Aorta (tissue), 5 donors: Measurements from ENCODE around the gene ALDH1L1. TPM values are rescaled to one million over a fixed set of nuclear protein-coding genes. Genes with fewer than 3 reads are reported as not detected.

ENCODE experiments used
- ATAC-seq: fragments of 200-7000 bp; cut with Tn5 transposase; one replicate; pipeline ENCODE4 v1.9.1; 2022; ENCODE audit warnings: moderate library complexity; ENCODE audit not compliant: low FRiP score
- DNase-seq, 2 donors: peaks; one replicate each; pipeline ENCODE4 v3.0.0-alpha.2; 2020
- H3K27ac ChIP-seq, 2 donors: one replicate each; pipeline ENCODE4 v1.5.1; 2013; ENCODE audit warnings: low read length in 2 of 2, mild to moderate bottlenecking in 2 of 2, moderate library complexity in 2 of 2, control low read depth in 1 of 2, inconsistent platforms in 1 of 2, low read depth in 1 of 2
- H3K27me3 ChIP-seq, 2 donors: one replicate each; pipeline ENCODE4 v1.6.1; 2013; ENCODE audit warnings: control low read depth in 1 of 2, low read length in 1 of 2, mild to moderate bottlenecking in 1 of 2, moderate library complexity in 1 of 2; ENCODE audit not compliant: insufficient read depth in 2 of 2, control insufficient read depth in 1 of 2
- H3K36me3 ChIP-seq, 2 donors: one replicate each; pipeline ENCODE4 v1.6.1; 2013; ENCODE audit warnings: control low read depth in 1 of 2, low read length in 1 of 2, mild to moderate bottlenecking in 1 of 2; ENCODE audit not compliant: insufficient read depth in 2 of 2, control insufficient read depth in 1 of 2
- H3K4me1 ChIP-seq, 2 donors: one replicate each; pipeline ENCODE4 v1.6.1; 2013; ENCODE audit warnings: low read length in 2 of 2, control low read depth in 1 of 2, mild to moderate bottlenecking in 1 of 2, moderate library complexity in 1 of 2; ENCODE audit not compliant: insufficient read depth in 2 of 2, control insufficient read depth in 1 of 2
- H3K4me3 ChIP-seq, 2 donors: one replicate each; pipeline ENCODE4 v1.5.1; 2013; ENCODE audit warnings: low read length in 2 of 2, control low read depth in 1 of 2, mild to moderate bottlenecking in 1 of 2
- H3K9me3 ChIP-seq: one replicate; pipeline ENCODE4 v1.6.1; 2013; ENCODE audit warnings: mild to moderate bottlenecking, low read length; ENCODE audit not compliant: control insufficient read depth
- WGBS, 2 donors: extraction: QIAGEN DNeasy Blood & Tissue Kit; methylation state at CpG; one replicate each; pipeline ENCODE4 v1.1.7; 2013; 5-methylcytosine and 5-hydroxymethylcytosine counted together
- intact Hi-C, 2 donors: fragments of 100-400 bp; cut with DNase I; formaldehyde crosslinking; loops; one replicate each; pipeline versions ENCODE4 v1.14.2 to v1.15.0; 2022
- polyA plus RNA-seq, 2 donors: library from polyadenylated mRNA; stranded (reverse); fragments of 200-250 nt; gene quantifications; one replicate each; pipeline ENCODE4 v1.2.3, GENCODE V29; 2013
- total RNA-seq, 2 donors: library from RNA; stranded (reverse); fragmentation: NEBNext Ultra II Directional; extraction: Animal tissue kit (Norgen Biotek cat#: 25700); gene quantifications; one replicate each; pipeline ENCODE4 v1.2.1, GENCODE V29; 2021
- donor health status: healthy with polysubstance abuse.
- donor health status: Bipolar disorder and iron deficiency.
- donor health status: DM: no; HTN: no; CAD: no.
- donor health status: DM: no; HTN: no; CAD: no.
- donor health status: DM: yes; HTN: yes; CAD: no.

Gene ALDH1L1
- total and polyA plus RNA-seq, 4 donors = 10.9 to 91.2 (median 22.8) TPM

GRCh38 chr3:126186271-126186670, 5.9 kb upstream of the ALDH1L1 start:
- H3K27ac ChIP-seq = no peak overlapping the region
- no peaks in the 10 kb centered on the region for H3K27me3 ChIP-seq
- no peak overlapping the region for H3K4me3 ChIP-seq
- ATAC-seq (no peak), DNase-seq (no peak)
- H3K9me3 ChIP-seq = no peaks in the 10 kb centered on the region
- 94 to 96% methylated on average over 4 of the region's 4 CpGs for WGBS, 2 donors
- H3K36me3 ChIP-seq = no peaks in the 10 kb centered on the region
- H3K4me1 ChIP-seq = no peaks in the 10 kb centered on the region
- intact Hi-C loops = no loop called here

DNA sequence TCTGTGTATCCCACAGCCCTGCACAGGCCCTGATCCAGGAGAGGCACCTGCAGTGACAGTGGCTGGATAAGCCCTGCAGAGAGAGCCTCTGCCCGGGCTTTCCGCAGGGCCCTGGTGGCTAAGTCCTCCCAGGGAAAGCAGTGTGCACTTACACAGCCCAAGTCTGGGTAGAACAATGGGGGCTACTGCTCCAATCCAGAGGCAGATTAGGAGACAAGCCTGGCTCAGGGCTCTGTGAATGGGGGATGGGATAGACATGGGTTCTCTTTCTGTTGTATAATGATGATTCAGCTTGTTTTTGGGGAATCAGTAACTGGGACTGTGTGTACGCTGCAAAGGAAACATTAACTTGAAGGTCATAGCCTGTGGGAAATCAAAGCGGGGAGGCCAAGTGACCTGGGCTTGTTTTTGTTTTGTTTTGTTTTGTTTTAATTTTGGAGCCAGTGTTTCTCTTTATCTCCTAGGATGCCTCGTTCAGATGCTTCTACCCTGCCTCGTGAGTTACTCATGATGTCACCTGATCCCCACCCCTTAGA, 4.1 kb upstream of the ALDH1L1 start:
- no peaks in the 10 kb centered on the region for H3K9me3 ChIP-seq
- H3K27ac ChIP-seq = no peak overlapping the region
- intact Hi-C loops = no loop called here
- DNase-seq (no peak), ATAC-seq (no peak)
- no peaks in the 10 kb centered on the region for H3K36me3 ChIP-seq
- no peaks in the 10 kb centered on the region for H3K27me3 ChIP-seq
- H3K4me1 ChIP-seq = no peaks in the 10 kb centered on the region
- H3K4me3 ChIP-seq = no peak overlapping the region
- 90 to 93% methylated on average over 6 of the region's 6 CpGs for WGBS, 2 donors

DNA sequence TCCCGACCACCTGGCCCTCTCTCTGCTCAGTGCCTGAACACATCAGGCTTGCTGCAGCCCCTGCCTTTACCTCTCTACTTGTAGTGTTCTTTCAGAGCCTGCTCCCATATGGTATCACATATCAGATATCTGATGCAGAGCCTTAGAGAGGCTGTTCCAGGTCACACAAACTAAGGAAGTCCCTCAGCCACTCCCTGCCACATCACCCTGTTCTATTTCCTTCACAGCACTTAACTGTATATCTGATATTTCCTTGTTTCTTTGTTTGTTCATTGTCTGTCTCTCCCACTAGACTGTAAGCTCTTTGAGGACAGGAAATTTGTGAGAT, 976 bp upstream of the ALDH1L1 start:
- intact Hi-C loops = no loop called here
- no peaks in the 10 kb centered on the region for H3K27me3 ChIP-seq
- ATAC-seq (no peak), DNase-seq (no peak)
- no peaks in the 10 kb centered on the region for H3K9me3 ChIP-seq
- H3K36me3 ChIP-seq = no peaks in the 10 kb centered on the region
- no peaks in the 10 kb centered on the region for H3K4me1 ChIP-seq
- H3K27ac ChIP-seq = peak overlapping the region; percentile 0 to 63
- WGBS, 2 donors = 17 to 25% methylated on average over 1 of the region's 1 CpG
- H3K4me3 ChIP-seq = no peak overlapping the region

GRCh38 chr3:126179825-126180476, 435 bp downstream of the ALDH1L1 start:
- 1% methylated on average over 46 to 47 of the region's 47 CpGs for WGBS, 2 donors
- intact Hi-C loops = no loop called here
- peak; percentile 73 to 89 for DNase-seq
- H3K9me3 ChIP-seq = no peaks in the 10 kb centered on the region
- no peaks in the 10 kb centered on the region for H3K4me1 ChIP-seq
- H3K27ac ChIP-seq = peak overlapping the region; percentile 90 to 97
- peak; percentile 75 for ATAC-seq
- no peaks in the 10 kb centered on the region for H3K27me3 ChIP-seq
- H3K36me3 ChIP-seq = no peaks in the 10 kb centered on the region
- peak overlapping the region; percentile 51 to 68 for H3K4me3 ChIP-seq

DNA sequence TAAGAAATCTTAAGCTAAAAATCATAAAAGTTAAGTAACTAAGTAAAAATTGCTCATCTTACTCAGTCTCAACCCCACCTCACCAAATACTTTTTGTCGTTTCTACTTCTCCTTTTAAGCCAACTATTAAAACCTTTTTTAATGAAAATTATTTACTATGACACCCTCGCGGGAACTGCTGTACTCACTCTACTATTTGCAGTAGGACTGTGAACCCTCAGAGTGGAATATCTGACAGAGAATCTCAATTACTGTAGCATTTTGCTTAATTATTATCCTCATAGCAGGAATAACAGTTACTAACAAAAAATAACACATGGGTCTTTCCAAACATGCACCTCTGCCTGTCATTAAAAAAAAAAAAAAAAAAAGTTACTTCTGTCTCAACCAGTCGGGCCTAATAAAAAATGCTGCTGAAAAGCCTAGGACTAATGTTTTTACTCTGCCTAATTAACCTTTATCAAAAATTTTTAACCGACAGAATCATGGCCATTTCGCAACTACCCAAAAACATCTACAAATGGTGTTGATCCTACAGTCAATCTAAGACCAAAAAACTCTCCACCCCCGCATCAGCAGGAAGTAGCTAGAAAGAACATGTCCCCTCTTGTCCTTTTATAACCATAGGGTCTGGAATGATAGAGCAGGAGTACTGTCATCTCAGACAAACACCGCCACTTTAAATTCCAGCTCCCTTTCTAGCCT, 10.2 kb downstream of the ALDH1L1 start:
- intact Hi-C loops = no loop called here
- Histone ChIP-seq H3K36me3 (no peaks in the 10 kb centered on the region), H3K4me1 (peaks cover 0 to 5% of the 10 kb centered on the region in 2 donors), H3K27me3 (no peaks in the 10 kb centered on the region), H3K27ac (no peak overlapping the region), H3K9me3 (no peaks in the 10 kb centered on the region), H3K4me3 (no peak overlapping the region)
- DNase-seq (no peak), ATAC-seq (no peak)
- whole genome bisulfite sequencing, 2 donors = 89 to 92% methylated on average over 8 of the region's 8 CpGs

- ATAC-seq = no peak
- no peaks in the 10 kb centered on the region for H3K27me3 ChIP-seq
- intact Hi-C loops = no loop called here
- H3K4me1 ChIP-seq = peaks cover 0 to 5% of the 10 kb centered on the region in 2 donors
- no peak overlapping the region for H3K27ac ChIP-seq
- H3K36me3 ChIP-seq = no peaks in the 10 kb centered on the region
- H3K4me3 ChIP-seq = no peak overlapping the region
- WGBS, 2 donors = 79 to 88% methylated on average over 4 of the region's 4 CpGs
- H3K9me3 ChIP-seq = no peaks in the 10 kb centered on the region
- DNase-seq = no peak
Measured at GRCh38 chr3:126167566-126167965, 12.8 kb downstream of the ALDH1L1 start.

DNA sequence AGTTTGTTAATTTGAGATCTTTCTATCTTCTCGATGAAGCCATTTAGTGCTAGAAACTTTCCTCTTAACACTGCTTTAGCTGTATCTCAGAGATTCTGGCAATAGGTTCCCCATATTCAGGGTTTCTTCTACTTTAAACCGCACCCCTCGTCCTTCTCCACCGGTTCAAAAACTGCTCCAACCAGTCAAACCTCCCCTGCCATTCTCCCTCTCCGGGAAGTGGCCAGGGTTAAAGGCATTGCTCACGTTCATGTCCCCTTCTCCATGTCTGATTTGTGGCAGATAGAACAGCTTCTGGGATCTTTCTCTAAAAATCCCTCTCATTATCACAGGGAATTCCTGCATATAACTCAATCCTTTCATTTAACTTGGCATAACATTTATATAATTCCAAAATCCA, 14.4 kb downstream of the ALDH1L1 start:
- no peak for ATAC-seq
- 90 to 92% methylated on average over 6 of the region's 6 CpGs for WGBS, 2 donors
- no peak for DNase-seq
- H3K9me3 ChIP-seq = no peaks in the 10 kb centered on the region
- H3K27me3 ChIP-seq = no peaks in the 10 kb centered on the region
- no peaks in the 10 kb centered on the region for H3K4me1 ChIP-seq
- no peak overlapping the region for H3K27ac ChIP-seq
- intact Hi-C loops = no loop called here
- no peaks in the 10 kb centered on the region for H3K36me3 ChIP-seq
- H3K4me3 ChIP-seq = no peak overlapping the region

- intact Hi-C loops = no loop called here
- no peak for DNase-seq
Measured at GRCh38 chr3:126161309-126161708, 19.1 kb downstream of the ALDH1L1 start.

More at GRCh38 chr3:126161309-126161708, 19.1 kb downstream of the ALDH1L1 start:
- WGBS, 2 donors = 93 to 94% methylated on average over 5 of the region's 5 CpGs
- no peak overlapping the region for H3K27ac ChIP-seq
- H3K36me3 ChIP-seq = peaks cover 0 to 3% of the 10 kb centered on the region in 2 donors
- no peak overlapping the region for H3K4me3 ChIP-seq
- H3K27me3 ChIP-seq = no peaks in the 10 kb centered on the region
- H3K9me3 ChIP-seq = no peaks in the 10 kb centered on the region
- no peak for ATAC-seq
- no peaks in the 10 kb centered on the region for H3K4me1 ChIP-seq
